Spleen (tissue), 13 donors: Measurements from ENCODE around the gene CCL4L2. TPM values are rescaled to one million over a fixed set of nuclear protein-coding genes. Genes with fewer than 3 reads are reported as not detected.
"Not testable (repeated sequence)": the region's sequence is repeated elsewhere in the genome, so short reads cannot be mapped to it uniquely, and the experiment has no call there.

ENCODE experiments used
- DNase-seq: peaks from one replicate; pipeline ENCODE4 v3.0.0-alpha.2; 2020
- H3K27ac ChIP-seq, 8 donors: fragments of 200-600 bp; sonication (generic) in 7 of 8; 1 replicate in 4 of 8; 2 replicates in 4 of 8; pipeline versions ENCODE4 v1.5.0 to v1.8.0; 2016 to 2021; ENCODE audit warnings: inconsistent platforms in 4 of 8, mild to moderate bottlenecking in 4 of 8, moderate library complexity in 1 of 8
- H3K27me3 ChIP-seq, 7 donors: fragments of 200-600 bp; sonication (generic) in 6 of 7; replicated peaks in 1 of 7; 1 replicate in 4 of 7; 2 replicates in 3 of 7; pipeline versions ENCODE4 v1.5.0 to v1.8.0; 2016 to 2021; ENCODE audit warnings: inconsistent platforms in 3 of 7, mild to moderate bottlenecking in 1 of 7
- H3K36me3 ChIP-seq, 6 donors: fragments of 200-600 bp; sonication (generic) in 5 of 6; 1 replicate in 4 of 6; 2 replicates in 2 of 6; pipeline versions ENCODE4 v1.5.0 to v1.8.0; 2016 to 2021; ENCODE audit warnings: inconsistent platforms in 2 of 6
- H3K4me1 ChIP-seq, 6 donors: fragments of 200-600 bp; sonication (generic) in 5 of 6; 1 replicate in 3 of 6; 2 replicates in 3 of 6; pipeline versions ENCODE4 v1.5.0 to v1.8.0; 2016 to 2021; ENCODE audit warnings: inconsistent platforms in 3 of 6
- H3K4me3 ChIP-seq, 8 donors: fragments of 200-600 bp; sonication (generic) in 7 of 8; 1 replicate in 4 of 8; 2 replicates in 4 of 8; pipeline versions ENCODE4 v1.5.0 to v1.8.0; 2016 to 2021; ENCODE audit warnings: inconsistent platforms in 4 of 8, mild to moderate bottlenecking in 4 of 8, moderate library complexity in 2 of 8
- H3K9me3 ChIP-seq, 8 donors: fragments of 200-600 bp; sonication (generic) in 7 of 8; 1 replicate in 4 of 8; 2 replicates in 4 of 8; pipeline versions ENCODE4 v1.5.0 to v1.8.0; 2016 to 2021; ENCODE audit warnings: inconsistent platforms in 4 of 8
- POLR2A ChIP-seq, 3 donors: fragments of 450-650 bp; IDR thresholded peaks; one replicate each; pipeline ENCODE4 v1.5.1; 2017; ENCODE audit warnings: antibody characterized with exemption in 3 of 3, mild to moderate bottlenecking in 1 of 3
- POLR2AphosphoS5 ChIP-seq, 3 donors: sonication (generic); formaldehyde crosslinking; IDR thresholded peaks; one replicate each; pipeline ENCODE4 v1.5.1; 2017; ENCODE audit warnings: antibody characterized with exemption in 3 of 3
- WGBS, 5 donors: extraction: QIAGEN DNeasy Blood & Tissue Kit in 3 of 5; methylation state at CpG; one replicate each; pipeline versions ENCODE4 v1.1.5 to v1.1.7; 2013 to 2018; 5-methylcytosine and 5-hydroxymethylcytosine counted together
- intact Hi-C: fragments of 100-400 bp; cut with DNase I; formaldehyde crosslinking; loops from one replicate; pipeline ENCODE4 v1.15.0; 2023; ENCODE audit warnings: low total_unique reads
- long read RNA-seq, 2 donors: transcript quantifications; one replicate each; lab custom pipeline, GENCODE V29; 2026
- polyA plus RNA-seq, 3 donors: library from polyadenylated mRNA; stranded (reverse); fragments of 200-250 nt; gene quantifications; one replicate each; pipeline ENCODE4 v1.2.1, GENCODE V29; 2013
- total RNA-seq, 7 donors: library from RNA; depleted of rRNA in 3 of 7; stranded (reverse); fragments of >200 nt in 3 of 7; fragmentation: NEBNext Ultra II Directional in 4 of 7; extraction: Animal tissue kit (Norgen Biotek cat#: 25700) in 4 of 7; gene quantifications; one replicate each; pipeline versions ENCODE4 v1.1.0 to v1.2.1, GENCODE V29; 2016 to 2021
- TF ChIP-seq, protein P1 (sequence below), 11 experiments: fragments of 200-600 bp in 7 of 11; fragments of 450-650 bp in 4 of 11; sonication (generic) in 4 of 11; IDR thresholded peaks in 8 of 11; conservative IDR thresholded peaks in 3 of 11; 1 replicate in 7 of 11; 2 replicates in 4 of 11; pipeline versions ENCODE4 v1.4.0 to v1.8.0; 2016 to 2021; ENCODE audit warnings: antibody characterized with exemption in 11 of 11, inconsistent platforms in 4 of 11, mild to moderate bottlenecking in 1 of 11
- donor health status: healthy with polysubstance abuse.
- donor health status: DM: no; HTN: no; CAD: no; lungs with moderate emphysema.
- donor health status: DM: no; HTN: no; CAD: no.
- donor health status: Bipolar disorder and iron deficiency.
- donor health status: healthy.
- donor health status: DM: no; HTN: no; CAD: no.
- donor health status: DM: yes; HTN: yes; CAD: no.

Gene CCL4L2
- total RNA-seq (10 to 100 TPM in 3 of 7 donors, 1 to 10 TPM in 3, not detected in 1; 6.4 to 22.2 (median 14.9) TPM), polyA plus RNA-seq (1 to 10 TPM; 2.3 to 8.5 (median 3.5) TPM)
- long read RNA-seq, donor 1, transcript CCL4L2-217 (3 exons, 667 nt): major isoform, 7 of 9 reads
- long read RNA-seq, donor 1, partial matches to known transcripts: 0 of 9 reads
- long read RNA-seq, donor 1, other reads (novel, unspliced or antisense): 0 of 9 reads
- long read RNA-seq, donor 2, partial matches to known transcripts: 0 of 3 reads
- long read RNA-seq, donor 2, other reads (novel, unspliced or antisense): 0 of 3 reads

DNA sequence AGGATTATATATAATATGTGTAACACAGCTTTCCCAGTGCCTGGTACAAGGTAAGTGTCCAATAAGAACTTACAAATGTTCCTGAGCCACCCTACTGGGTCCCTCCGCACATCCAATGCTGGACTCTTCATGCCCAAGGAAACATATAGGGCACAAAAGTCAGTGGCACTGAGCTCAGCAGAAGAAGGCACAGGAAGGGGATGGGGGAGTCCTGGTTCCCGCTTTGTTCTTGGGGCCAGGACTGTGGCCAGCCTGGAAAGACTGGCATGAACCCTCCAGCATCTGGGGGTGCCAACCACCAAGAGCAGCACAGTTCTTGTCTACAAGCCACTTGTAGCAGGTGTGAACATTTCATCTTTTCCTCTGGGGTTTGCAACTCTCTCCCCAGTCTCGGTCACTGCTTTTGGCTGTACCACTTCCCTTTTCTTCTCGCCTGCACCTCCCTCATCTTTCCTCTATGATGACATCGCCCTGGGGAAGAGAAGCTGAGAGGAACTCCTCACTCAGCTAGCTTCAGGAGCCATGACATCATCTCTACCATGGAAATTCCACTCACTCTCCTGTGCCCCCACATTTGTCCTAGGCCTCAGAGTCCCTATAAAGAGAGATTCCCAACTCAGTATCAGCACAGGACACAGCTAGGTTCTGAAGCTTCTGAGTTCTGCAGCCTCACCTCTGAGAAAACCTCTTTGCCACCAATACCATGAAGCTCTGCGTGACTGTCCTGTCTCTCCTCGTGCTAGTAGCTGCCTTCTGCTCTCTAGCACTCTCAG lies at the start of gene CCL4L2:
CCL4L2 (plus strand) TSS at position 625 of the 773 bp plus-strand sequence.
- 26 to 52% (median 42%) methylated on average over 4 to 7 of the region's 7 CpGs for WGBS, 5 donors
- peak within 1 kb of the TSS in 2 of 8 donors; percentile 0 to 40 for H3K4me3 ChIP-seq
- intact Hi-C loops, H3K9me3 ChIP-seq, H3K36me3 ChIP-seq: not testable (repeated sequence)
- peak within 1 kb of the TSS in 7 of 8 donors; percentile 39 to 79 (median 70) for H3K27ac ChIP-seq
- DNase-seq: peak; percentile 78
- peaks cover 0 to 11% (median 0%) of the 10 kb centered on the region in 7 donors for H3K27me3 ChIP-seq
- peaks cover 0 to 75% (median 33%) of the 10 kb centered on the region in 6 donors for H3K4me1 ChIP-seq
- peak in 1 of 3 donors; percentile 35 for TF ChIP-seq POLR2AphosphoS5 (IDR thresholded peaks at IDR 0.05)

DNA sequence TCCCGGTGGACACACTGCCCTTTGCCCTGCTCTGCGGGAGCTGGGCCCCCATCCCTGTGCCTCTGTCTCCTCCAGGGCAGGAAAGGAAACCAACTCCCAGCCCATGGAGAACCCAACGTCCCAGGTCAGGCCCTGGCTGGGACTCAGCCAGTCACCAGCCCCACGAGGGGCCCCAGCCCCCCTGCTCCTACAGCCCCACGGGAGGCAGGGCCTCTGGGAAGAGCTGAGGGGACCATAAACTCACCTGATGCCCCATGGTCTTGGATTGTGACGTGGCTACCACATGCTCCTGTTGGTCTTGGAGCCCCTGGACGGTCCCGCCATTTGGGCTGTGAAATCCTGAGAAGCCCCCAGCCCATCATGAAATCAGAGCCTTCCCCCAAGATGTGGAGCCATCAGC lies 42.0 kb upstream of the CCL4L2 start:
- H3K4me3 ChIP-seq, H3K9me3 ChIP-seq, DNase-seq, H3K27ac ChIP-seq, H3K36me3 ChIP-seq, H3K4me1 ChIP-seq, intact Hi-C loops, H3K27me3 ChIP-seq: not testable (repeated sequence)
- WGBS, 5 donors: 59 to 79% (median 72%) methylated on average over 5 to 6 of the region's 8 CpGs; no CpG with 5 or more reads in 1 of the 5 donors

DNA sequence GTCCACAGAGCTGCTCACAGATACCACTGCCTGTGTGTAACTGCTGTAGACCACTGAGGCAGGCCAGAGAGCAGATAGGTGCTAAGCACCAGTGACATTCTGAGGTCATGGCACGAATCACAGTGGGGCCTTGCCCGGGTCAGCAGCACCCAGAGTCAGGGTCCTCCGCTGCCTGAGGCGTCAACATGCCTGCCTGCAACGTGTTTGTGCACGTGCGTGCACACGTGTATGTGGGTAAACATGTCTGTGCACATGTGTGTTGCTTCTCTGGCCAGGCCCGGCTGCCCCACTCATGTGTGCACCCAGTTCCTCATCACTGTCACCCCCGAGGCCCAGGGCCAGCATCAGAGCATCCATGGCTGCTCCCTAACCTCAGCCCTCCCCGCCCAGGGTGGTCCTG lies 34.3 kb upstream of the CCL4L2 start, which contains the start of gene TBC1D3B:
TBC1D3B (minus strand) TSS at position 101 of the 400 bp plus-strand sequence. CDS start 1,586 bp downstream, outside the sequence.
- H3K36me3 ChIP-seq, H3K9me3 ChIP-seq, intact Hi-C loops, H3K4me1 ChIP-seq, DNase-seq, H3K27me3 ChIP-seq, H3K27ac ChIP-seq, H3K4me3 ChIP-seq: not testable (repeated sequence)
- 50% methylated on average over 1 of the region's 11 CpGs; no CpG with 5 or more reads in 4 of the 5 donors for WGBS, 5 donors

DNA sequence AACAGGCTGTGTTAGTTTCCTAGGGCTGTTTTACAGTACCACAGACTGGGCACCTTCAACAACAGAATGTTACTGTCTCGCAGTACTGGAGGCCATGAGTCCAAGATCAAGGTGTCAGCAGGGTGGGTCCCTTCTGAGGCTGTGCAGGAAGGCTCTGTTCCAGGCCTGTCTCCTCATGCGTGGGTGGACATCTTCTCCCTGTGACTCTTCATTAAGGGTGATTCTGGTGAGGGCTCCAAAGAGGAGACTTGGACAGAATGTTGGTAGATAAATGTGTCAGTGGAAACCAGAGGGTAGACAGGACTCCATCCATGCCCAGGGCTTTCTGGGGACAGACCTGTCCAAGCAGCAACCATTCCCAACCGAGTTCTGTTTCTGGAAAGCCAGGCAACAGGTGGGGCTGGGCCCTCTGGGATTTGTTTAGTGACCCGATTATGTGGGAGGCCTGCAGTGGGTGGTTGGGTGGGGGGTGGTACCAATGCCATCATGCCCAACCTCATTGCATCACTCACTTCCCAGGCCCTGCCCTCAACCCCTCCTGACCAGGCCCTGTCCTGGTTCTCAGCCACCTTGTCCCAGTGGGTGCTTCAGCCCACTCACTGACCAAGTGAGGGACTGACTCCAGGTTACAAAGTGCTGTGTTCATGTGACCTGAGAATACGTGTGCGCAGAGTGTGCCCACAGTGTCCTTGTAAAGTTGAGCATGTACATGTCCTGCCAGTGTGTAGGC lies 29.3 kb upstream of the CCL4L2 start:
- Histone ChIP-seq H3K27me3 (peaks cover 0 to 51% (median 26%) of the 10 kb centered on the region in 7 donors), H3K27ac (peak overlapping the region in 1 of 8 donors; percentile 91), H3K4me1 (peaks cover 4 to 32% (median 16%) of the 10 kb centered on the region in 6 donors)
- H3K9me3 ChIP-seq, H3K36me3 ChIP-seq, intact Hi-C loops, H3K4me3 ChIP-seq: not testable (repeated sequence)
- peak; percentile 70 for DNase-seq
- WGBS, 5 donors: 84 to 93% (median 91%) methylated on average over 6 of the region's 6 CpGs

DNA sequence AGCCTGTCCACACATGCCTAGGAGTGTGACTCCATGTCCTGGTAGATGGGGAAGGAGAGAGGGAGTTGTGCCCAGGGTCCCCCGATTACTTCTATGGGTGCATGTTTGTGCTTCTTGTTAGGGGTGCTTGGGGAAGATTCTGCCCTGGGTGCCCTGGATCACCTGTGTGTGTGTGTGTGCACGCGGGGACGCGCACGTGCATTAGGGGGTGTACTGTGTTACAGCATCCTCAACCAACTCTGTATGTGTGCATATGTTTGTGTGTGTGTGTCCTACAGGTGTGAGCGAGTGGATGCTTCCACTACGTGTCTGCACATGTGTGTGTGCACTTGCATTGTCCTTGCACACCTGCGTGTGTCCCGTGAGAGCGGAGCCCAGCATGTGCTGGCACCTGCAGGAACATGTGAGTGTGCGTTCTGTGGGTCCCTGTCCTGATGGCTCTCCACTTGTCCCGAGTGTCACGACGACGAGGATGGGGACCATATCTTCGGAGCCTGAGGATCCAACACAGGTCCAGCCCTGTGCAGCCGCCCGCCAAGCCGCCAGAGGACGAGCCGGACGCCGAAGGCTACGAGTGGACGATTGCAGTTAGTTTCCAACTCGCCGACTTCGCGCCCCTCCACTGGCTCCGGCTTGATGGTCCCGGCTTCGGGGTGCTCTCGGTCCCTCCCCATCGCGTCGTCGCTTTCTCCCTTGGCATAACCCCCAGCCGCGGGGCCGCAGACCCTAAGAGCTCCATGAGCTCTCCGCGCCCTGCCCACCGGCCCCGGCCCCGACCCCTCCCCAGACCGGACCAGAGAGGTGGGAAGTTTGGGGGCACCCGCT lies 28.5 kb upstream of the CCL4L2 start:
- DNase-seq: peak; percentile 86
- intact Hi-C loops: no loop called here

More for the DNA sequence above, 28.5 kb upstream of the CCL4L2 start:
- WGBS, 5 donors: 35 to 45% (median 41%) methylated on average over 47 to 48 of the region's 48 CpGs
- no peak for TF ChIP-seq POLR2AphosphoS5 (IDR thresholded peaks at IDR 0.05)
- no peak for TF ChIP-seq POLR2A (IDR thresholded peaks at IDR 0.05)
- TF ChIP-seq, protein P1, sequence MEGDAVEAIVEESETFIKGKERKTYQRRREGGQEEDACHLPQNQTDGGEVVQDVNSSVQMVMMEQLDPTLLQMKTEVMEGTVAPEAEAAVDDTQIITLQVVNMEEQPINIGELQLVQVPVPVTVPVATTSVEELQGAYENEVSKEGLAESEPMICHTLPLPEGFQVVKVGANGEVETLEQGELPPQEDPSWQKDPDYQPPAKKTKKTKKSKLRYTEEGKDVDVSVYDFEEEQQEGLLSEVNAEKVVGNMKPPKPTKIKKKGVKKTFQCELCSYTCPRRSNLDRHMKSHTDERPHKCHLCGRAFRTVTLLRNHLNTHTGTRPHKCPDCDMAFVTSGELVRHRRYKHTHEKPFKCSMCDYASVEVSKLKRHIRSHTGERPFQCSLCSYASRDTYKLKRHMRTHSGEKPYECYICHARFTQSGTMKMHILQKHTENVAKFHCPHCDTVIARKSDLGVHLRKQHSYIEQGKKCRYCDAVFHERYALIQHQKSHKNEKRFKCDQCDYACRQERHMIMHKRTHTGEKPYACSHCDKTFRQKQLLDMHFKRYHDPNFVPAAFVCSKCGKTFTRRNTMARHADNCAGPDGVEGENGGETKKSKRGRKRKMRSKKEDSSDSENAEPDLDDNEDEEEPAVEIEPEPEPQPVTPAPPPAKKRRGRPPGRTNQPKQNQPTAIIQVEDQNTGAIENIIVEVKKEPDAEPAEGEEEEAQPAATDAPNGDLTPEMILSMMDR (IDR thresholded peaks at IDR 0.05 in 8 of 11, conservative IDR thresholded peaks at IDR 0.05 in 3 of 11): no peak
- peak overlapping the region in 7 of 8 donors; percentile 39 to 74 (median 47) for H3K4me3 ChIP-seq
- H3K4me1 ChIP-seq: peaks cover 4 to 39% (median 17%) of the 10 kb centered on the region in 6 donors
- H3K36me3 ChIP-seq: no peaks in the 10 kb centered on the region
- H3K27ac ChIP-seq: peak overlapping the region in 6 of 8 donors; percentile 68 to 91 (median 82)
- H3K9me3 ChIP-seq: no peaks in the 10 kb centered on the region
- peaks cover 0 to 51% (median 26%) of the 10 kb centered on the region in 7 donors for H3K27me3 ChIP-seq
